ENCODE results near the gene SRXN1.

DNA sequence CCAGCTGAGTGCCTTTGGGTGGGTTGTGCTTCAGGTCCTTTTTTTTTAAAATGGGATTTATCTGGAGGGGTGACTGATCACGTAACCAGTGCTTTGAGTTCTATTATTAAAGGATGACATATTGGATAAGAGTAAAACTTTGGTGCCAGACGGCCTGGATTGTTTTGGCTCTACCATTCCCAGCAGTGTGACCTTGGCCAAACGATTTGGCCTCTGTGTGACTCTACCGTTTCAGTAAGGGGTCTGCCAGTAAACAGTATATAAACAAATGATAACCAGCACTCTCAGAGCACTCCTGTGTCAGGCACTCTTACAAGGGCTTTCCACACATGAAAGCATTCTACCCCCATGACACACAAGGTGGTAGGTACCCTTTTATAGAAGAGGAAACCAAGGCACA, 13.9 kb upstream of the SRXN1 start:
- no peak for TF ChIP-seq EZH2 (IDR thresholded peaks at IDR 0.05; ENCODE audit: borderline replicate concordance, insufficient read depth, low read length, poor library complexity, severe bottlenecking)
- TF ChIP-seq EP300 (conservative IDR thresholded peaks at IDR 0.05; ENCODE audit: poor library complexity, severe bottlenecking) = no peak
- TF ChIP-seq, protein P1, sequence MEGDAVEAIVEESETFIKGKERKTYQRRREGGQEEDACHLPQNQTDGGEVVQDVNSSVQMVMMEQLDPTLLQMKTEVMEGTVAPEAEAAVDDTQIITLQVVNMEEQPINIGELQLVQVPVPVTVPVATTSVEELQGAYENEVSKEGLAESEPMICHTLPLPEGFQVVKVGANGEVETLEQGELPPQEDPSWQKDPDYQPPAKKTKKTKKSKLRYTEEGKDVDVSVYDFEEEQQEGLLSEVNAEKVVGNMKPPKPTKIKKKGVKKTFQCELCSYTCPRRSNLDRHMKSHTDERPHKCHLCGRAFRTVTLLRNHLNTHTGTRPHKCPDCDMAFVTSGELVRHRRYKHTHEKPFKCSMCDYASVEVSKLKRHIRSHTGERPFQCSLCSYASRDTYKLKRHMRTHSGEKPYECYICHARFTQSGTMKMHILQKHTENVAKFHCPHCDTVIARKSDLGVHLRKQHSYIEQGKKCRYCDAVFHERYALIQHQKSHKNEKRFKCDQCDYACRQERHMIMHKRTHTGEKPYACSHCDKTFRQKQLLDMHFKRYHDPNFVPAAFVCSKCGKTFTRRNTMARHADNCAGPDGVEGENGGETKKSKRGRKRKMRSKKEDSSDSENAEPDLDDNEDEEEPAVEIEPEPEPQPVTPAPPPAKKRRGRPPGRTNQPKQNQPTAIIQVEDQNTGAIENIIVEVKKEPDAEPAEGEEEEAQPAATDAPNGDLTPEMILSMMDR (IDR thresholded peaks at IDR 0.05; ENCODE audit: poor library complexity, severe bottlenecking) = no peak
- no peak for TF ChIP-seq POLR2AphosphoS5 (IDR thresholded peaks at IDR 0.05)
- TF ChIP-seq, protein P2, sequence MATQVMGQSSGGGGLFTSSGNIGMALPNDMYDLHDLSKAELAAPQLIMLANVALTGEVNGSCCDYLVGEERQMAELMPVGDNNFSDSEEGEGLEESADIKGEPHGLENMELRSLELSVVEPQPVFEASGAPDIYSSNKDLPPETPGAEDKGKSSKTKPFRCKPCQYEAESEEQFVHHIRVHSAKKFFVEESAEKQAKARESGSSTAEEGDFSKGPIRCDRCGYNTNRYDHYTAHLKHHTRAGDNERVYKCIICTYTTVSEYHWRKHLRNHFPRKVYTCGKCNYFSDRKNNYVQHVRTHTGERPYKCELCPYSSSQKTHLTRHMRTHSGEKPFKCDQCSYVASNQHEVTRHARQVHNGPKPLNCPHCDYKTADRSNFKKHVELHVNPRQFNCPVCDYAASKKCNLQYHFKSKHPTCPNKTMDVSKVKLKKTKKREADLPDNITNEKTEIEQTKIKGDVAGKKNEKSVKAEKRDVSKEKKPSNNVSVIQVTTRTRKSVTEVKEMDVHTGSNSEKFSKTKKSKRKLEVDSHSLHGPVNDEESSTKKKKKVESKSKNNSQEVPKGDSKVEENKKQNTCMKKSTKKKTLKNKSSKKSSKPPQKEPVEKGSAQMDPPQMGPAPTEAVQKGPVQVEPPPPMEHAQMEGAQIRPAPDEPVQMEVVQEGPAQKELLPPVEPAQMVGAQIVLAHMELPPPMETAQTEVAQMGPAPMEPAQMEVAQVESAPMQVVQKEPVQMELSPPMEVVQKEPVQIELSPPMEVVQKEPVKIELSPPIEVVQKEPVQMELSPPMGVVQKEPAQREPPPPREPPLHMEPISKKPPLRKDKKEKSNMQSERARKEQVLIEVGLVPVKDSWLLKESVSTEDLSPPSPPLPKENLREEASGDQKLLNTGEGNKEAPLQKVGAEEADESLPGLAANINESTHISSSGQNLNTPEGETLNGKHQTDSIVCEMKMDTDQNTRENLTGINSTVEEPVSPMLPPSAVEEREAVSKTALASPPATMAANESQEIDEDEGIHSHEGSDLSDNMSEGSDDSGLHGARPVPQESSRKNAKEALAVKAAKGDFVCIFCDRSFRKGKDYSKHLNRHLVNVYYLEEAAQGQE (IDR thresholded peaks at IDR 0.05; ENCODE audit: borderline replicate concordance) = no peak
- TF ChIP-seq SMC3 (conservative IDR thresholded peaks at IDR 0.05; ENCODE audit: poor library complexity) = no peak
- TF ChIP-seq RAD21 (conservative IDR thresholded peaks at IDR 0.05) = no peak
